HG03039 (cell line): ENCODE results near the gene ZNF429.
"Not testable (repeated sequence)": the region's sequence is repeated elsewhere in the genome, so short reads cannot be mapped to it uniquely, and the experiment has no call there.

ENCODE experiments used
- ATAC-seq: cut with Tn5 transposase; IDR thresholded peaks from one replicate; pipeline ENCODE4 v1.9.1; 2021; ENCODE audit warnings: mild to moderate bottlenecking, moderate library complexity; ENCODE audit not compliant: unreplicated experiment

The ZNF429 gene

GRCh38 chr19:21588065-21588601, 82.7 kb downstream of the ZNF429 start:
- ATAC-seq = no peak

- no peak for ATAC-seq
Observed at GRCh38 chr19:21590867-21591266, 85.5 kb downstream of the ZNF429 start.

GRCh38 chr19:21593008-21593481, 87.6 kb downstream of the ZNF429 start:
- no peak for ATAC-seq

- ATAC-seq = no peak
Observed at GRCh38 chr19:21593502-21593901, 88.1 kb downstream of the ZNF429 start.

GRCh38 chr19:21593934-21594820, 88.8 kb downstream of the ZNF429 start:
- ATAC-seq = no peak

- ATAC-seq = no peak
Observed at GRCh38 chr19:21595185-21595584, 89.8 kb downstream of the ZNF429 start.

- no peak for ATAC-seq
Observed at GRCh38 chr19:21602082-21602658, 96.8 kb downstream of the ZNF429 start.

- ATAC-seq = not testable (repeated sequence)
Observed at GRCh38 chr19:21602659-21603430, 97.4 kb downstream of the ZNF429 start.

GRCh38 chr19:21603431-21604231, 98.2 kb downstream of the ZNF429 start:
- ATAC-seq = no peak

- no peak for ATAC-seq
Observed at GRCh38 chr19:21604351-21604926, 99.0 kb downstream of the ZNF429 start.
